ENCODE results near the gene PAH. TPM values are rescaled to one million over a fixed set of nuclear protein-coding genes. Genes with fewer than 3 reads are reported as not detected.

PAH gene
- total and polyA plus RNA-seq, 2 of the 13 experiments (the other 11 are each of a cell fraction or from before 2014, with no cell fraction given): 192 to 451 TPM

DNA sequence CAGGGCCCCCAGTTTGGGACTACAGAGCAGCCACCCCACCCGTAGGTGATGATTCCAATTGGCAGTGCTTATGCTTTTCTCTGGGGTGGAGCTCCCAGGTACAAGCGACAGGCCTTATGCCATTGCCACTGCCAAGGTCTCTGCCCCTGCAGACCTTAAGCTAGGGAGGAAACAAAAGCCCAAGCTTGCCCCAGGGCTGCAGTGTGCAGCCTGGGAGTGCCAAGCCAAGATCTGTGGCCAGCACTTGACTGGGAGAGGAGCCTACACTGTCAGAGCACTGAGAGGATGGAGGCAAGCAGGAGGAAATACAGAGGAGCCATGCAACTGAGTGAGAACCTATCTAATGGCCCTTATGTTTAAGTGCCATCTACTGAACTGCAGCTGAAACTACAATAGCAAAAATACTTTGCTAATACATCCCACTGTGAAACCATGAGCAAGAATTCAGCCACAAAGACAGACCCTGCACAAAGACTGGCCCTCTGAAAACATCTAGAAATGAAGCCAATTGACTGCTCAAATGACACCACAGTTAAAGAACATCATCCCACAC is 22.7 kb upstream of the PAH start (continued):
- TF ChIP-seq, protein P1, sequence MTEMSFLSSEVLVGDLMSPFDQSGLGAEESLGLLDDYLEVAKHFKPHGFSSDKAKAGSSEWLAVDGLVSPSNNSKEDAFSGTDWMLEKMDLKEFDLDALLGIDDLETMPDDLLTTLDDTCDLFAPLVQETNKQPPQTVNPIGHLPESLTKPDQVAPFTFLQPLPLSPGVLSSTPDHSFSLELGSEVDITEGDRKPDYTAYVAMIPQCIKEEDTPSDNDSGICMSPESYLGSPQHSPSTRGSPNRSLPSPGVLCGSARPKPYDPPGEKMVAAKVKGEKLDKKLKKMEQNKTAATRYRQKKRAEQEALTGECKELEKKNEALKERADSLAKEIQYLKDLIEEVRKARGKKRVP (CRISPR knock-in tag; IDR thresholded peaks at IDR 0.05): 0 out of 4 replicates have a peak, but pooled peaks of 1 of the 2 experiments have one; percentile 15
- peak; percentile 93 for TF ChIP-seq STAG1 (CRISPR knock-in tag; IDR thresholded peaks at IDR 0.05)
- TF ChIP-seq RAD21 (CRISPR knock-in tag; IDR thresholded peaks at IDR 0.05): peak; percentile 93
- TF ChIP-seq, protein P2, sequence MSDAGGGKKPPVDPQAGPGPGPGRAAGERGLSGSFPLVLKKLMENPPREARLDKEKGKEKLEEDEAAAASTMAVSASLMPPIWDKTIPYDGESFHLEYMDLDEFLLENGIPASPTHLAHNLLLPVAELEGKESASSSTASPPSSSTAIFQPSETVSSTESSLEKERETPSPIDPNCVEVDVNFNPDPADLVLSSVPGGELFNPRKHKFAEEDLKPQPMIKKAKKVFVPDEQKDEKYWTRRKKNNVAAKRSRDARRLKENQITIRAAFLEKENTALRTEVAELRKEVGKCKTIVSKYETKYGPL (CRISPR knock-in tag; IDR thresholded peaks at IDR 0.05): no peak
- peak; percentile 72; the same call in 1 of the 2 replicates for TF ChIP-seq ZNF230 (CRISPR knock-in tag; IDR thresholded peaks at IDR 0.05)
- no peak for TF ChIP-seq ZNF264 (CRISPR knock-in tag; IDR thresholded peaks at IDR 0.05)
- TF ChIP-seq SOX13 (IDR thresholded peaks at IDR 0.05): no peak
- TF ChIP-seq SOX13 (CRISPR knock-in tag; conservative IDR thresholded peaks at IDR 0.05 in 1 of 2, IDR thresholded peaks at IDR 0.05 in 1 of 2): no peak
- peak; percentile 48 for TF ChIP-seq ZMYM4 (CRISPR knock-in tag; IDR thresholded peaks at IDR 0.05)
- TF ChIP-seq, protein P3, sequence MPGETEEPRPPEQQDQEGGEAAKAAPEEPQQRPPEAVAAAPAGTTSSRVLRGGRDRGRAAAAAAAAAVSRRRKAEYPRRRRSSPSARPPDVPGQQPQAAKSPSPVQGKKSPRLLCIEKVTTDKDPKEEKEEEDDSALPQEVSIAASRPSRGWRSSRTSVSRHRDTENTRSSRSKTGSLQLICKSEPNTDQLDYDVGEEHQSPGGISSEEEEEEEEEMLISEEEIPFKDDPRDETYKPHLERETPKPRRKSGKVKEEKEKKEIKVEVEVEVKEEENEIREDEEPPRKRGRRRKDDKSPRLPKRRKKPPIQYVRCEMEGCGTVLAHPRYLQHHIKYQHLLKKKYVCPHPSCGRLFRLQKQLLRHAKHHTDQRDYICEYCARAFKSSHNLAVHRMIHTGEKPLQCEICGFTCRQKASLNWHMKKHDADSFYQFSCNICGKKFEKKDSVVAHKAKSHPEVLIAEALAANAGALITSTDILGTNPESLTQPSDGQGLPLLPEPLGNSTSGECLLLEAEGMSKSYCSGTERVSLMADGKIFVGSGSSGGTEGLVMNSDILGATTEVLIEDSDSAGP (CRISPR knock-in tag; IDR thresholded peaks at IDR 0.05; ENCODE audit: borderline replicate concordance): peak; percentile 37; the same call in 1 of the 2 replicates
- TF ChIP-seq, protein P4, sequence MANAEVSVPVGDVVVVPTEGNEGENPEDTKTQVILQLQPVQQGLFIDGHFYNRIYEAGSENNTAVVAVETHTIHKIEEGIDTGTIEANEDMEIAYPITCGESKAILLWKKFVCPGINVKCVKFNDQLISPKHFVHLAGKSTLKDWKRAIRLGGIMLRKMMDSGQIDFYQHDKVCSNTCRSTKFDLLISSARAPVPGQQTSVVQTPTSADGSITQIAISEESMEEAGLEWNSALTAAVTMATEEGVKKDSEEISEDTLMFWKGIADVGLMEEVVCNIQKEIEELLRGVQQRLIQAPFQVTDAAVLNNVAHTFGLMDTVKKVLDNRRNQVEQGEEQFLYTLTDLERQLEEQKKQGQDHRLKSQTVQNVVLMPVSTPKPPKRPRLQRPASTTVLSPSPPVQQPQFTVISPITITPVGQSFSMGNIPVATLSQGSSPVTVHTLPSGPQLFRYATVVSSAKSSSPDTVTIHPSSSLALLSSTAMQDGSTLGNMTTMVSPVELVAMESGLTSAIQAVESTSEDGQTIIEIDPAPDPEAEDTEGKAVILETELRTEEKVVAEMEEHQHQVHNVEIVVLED (CRISPR knock-in tag; IDR thresholded peaks at IDR 0.05; ENCODE audit: borderline replicate concordance): 0 out of 2 replicates have a peak, but pooled peaks have one; percentile 15
- no peak for TF ChIP-seq FOXA1 (IDR thresholded peaks at IDR 0.05)
- no peak for TF ChIP-seq FOXA1 (CRISPR knock-in tag; IDR thresholded peaks at IDR 0.05)

Measured in HepG2 (cell line).